B cell (primary cell): ENCODE measurements around the gene CGB3. TPM values are rescaled to one million over a fixed set of nuclear protein-coding genes. Genes with fewer than 3 reads are reported as not detected.

ENCODE experiments used
- ATAC-seq: fragments of 200-7000 bp; cut with Tn5 transposase; one replicate; pipeline ENCODE4 v1.10.0; 2021; ENCODE audit warnings: low read depth, mild to moderate bottlenecking, moderate number of reproducible peaks, moderate library complexity
- CTCF ChIA-PET: fragments of 350-600 bp; sonication (Branson Sonifier 250); formaldehyde crosslinking; loops from one replicate; lab custom pipeline; 2021; ENCODE audit warnings: antibody characterized with exemption, inconsistent platforms; lab: Charles Lee
- POLR2A ChIA-PET: fragments of 350-600 bp; sonication (Branson Sonifier 250); formaldehyde crosslinking; loops from one replicate; lab custom pipeline; 2021; ENCODE audit warnings: antibody characterized with exemption; lab: Charles Lee
- DNase-seq: peaks from one replicate; pipeline ENCODE4 v3.0.0; 2013
- H2AFZ ChIP-seq: 2 replicates; pipeline ENCODE4 v1.6.1; 2012; ENCODE audit warnings: mild to moderate bottlenecking, low read depth, low read length; ENCODE audit not compliant: insufficient read depth, poor library complexity, severe bottlenecking
- H3K27ac ChIP-seq, 2 donors: 1 replicate in 1 of 2; 2 replicates in 1 of 2; pipeline ENCODE4 v1.5.1; 2012 to 2013; ENCODE audit warnings: low read length in 2 of 2, mild to moderate bottlenecking in 2 of 2, moderate library complexity in 1 of 2
- H3K27me3 ChIP-seq, 4 experiments: fragments of 200-600 bp in 1 of 4; sonication (generic) in 1 of 4; replicated peaks in 1 of 4; 1 replicate in 2 of 4; 2 replicates in 2 of 4; pipeline versions ENCODE4 v1.6.1 to v1.7.0; 2013 to 2016; ENCODE audit warnings: low read length in 3 of 4, mild to moderate bottlenecking in 2 of 4, mixed read lengths in 1 of 4, moderate library complexity in 1 of 4; ENCODE audit not compliant: insufficient read depth in 4 of 4, control insufficient read depth in 3 of 4; ENCODE audit errors: control extremely low read depth in 1 of 4
- H3K36me3 ChIP-seq, 2 experiments: replicated peaks in 1 of 2; 1 replicate in 1 of 2; 2 replicates in 1 of 2; pipeline versions ENCODE4 v1.6.1 to v1.7.1; 2013; ENCODE audit warnings: low read length in 1 of 2; ENCODE audit not compliant: insufficient read depth in 2 of 2, control insufficient read depth in 1 of 2; ENCODE audit errors: control extremely low read depth in 1 of 2, extremely low read depth in 1 of 2
- H3K4me1 ChIP-seq, 2 donors: fragments of 200-600 bp in 1 of 2; sonication (generic) in 1 of 2; 1 replicate in 1 of 2; 2 replicates in 1 of 2; pipeline versions ENCODE4 v1.5.1 to v1.6.1; 2013 to 2017; ENCODE audit warnings: low read length in 2 of 2; ENCODE audit not compliant: control insufficient read depth in 2 of 2, insufficient read depth in 2 of 2
- H3K4me2 ChIP-seq: replicated peaks from 2 replicates; pipeline ENCODE3; 2012; ENCODE audit warnings: mild to moderate bottlenecking, low read depth, low read length; ENCODE audit not compliant: poor library complexity, severe bottlenecking
- H3K4me3 ChIP-seq, 5 experiments: fragments of 200-600 bp in 1 of 5; sonication (generic) in 1 of 5; 1 replicate in 3 of 5; 2 replicates in 2 of 5; pipeline versions ENCODE4 v1.5.1 to v1.7.0; 2011 to 2016; ENCODE audit warnings: low read length in 4 of 5, mild to moderate bottlenecking in 4 of 5, low read depth in 2 of 5, control low read depth in 1 of 5, moderate library complexity in 1 of 5; ENCODE audit not compliant: insufficient read depth in 1 of 5; ENCODE audit errors: control extremely low read depth in 1 of 5, extremely low read depth in 1 of 5
- H3K79me2 ChIP-seq: fragments of 200-600 bp; sonication (generic); one replicate; pipeline ENCODE4 v1.6.0; 2016; ENCODE audit warnings: low read length; ENCODE audit not compliant: control insufficient read depth, insufficient read depth
- H3K9ac ChIP-seq: fragments of 200-600 bp; sonication (generic); 2 replicates; pipeline ENCODE4 v1.6.1; 2017; ENCODE audit warnings: mild to moderate bottlenecking, low read length, moderate library complexity
- H3K9me3 ChIP-seq, 3 donors: one replicate each; pipeline versions ENCODE4 v1.6.1 to v1.7.1; 2013; ENCODE audit warnings: low read length in 2 of 3; ENCODE audit not compliant: control insufficient read depth in 2 of 3, insufficient read depth in 1 of 3; ENCODE audit errors: control extremely low read depth in 1 of 3
- H4K20me1 ChIP-seq: 2 replicates; pipeline ENCODE4 v1.6.0; 2012; ENCODE audit warnings: mild to moderate bottlenecking, low read length; ENCODE audit not compliant: insufficient read depth, control insufficient read depth, poor library complexity, severe bottlenecking
- H3K27ac Mint-ChIP-seq: one replicate; pipeline ENCODE4 v1.8.0; 2021; ENCODE audit warnings: mixed read lengths
- H3K27me3 Mint-ChIP-seq: one replicate; pipeline ENCODE4 v1.8.0; 2021; ENCODE audit warnings: mixed read lengths
- H3K4me1 Mint-ChIP-seq: one replicate; pipeline ENCODE4 v1.8.0; 2021; ENCODE audit warnings: mixed read lengths
- H3K4me3 Mint-ChIP-seq: one replicate; pipeline ENCODE4 v1.8.0; 2021; ENCODE audit warnings: mixed read lengths
- H3K9me3 Mint-ChIP-seq: one replicate; pipeline ENCODE4 v1.8.0; 2022; ENCODE audit warnings: mixed read lengths; ENCODE audit not compliant: insufficient read depth
- CTCF ChIP-seq: fragments of 200-600 bp; IDR thresholded peaks from one replicate; pipeline ENCODE4 v1.8.0; 2022; ENCODE audit warnings: antibody characterized with exemption, mild to moderate bottlenecking
- EZH2 ChIP-seq: IDR thresholded peaks from 2 replicates; pipeline ENCODE4 v1.6.1; 2012; ENCODE audit warnings: borderline replicate concordance, low read depth, mild to moderate bottlenecking, moderate library complexity, low read length; ENCODE audit not compliant: insufficient read depth, poor library complexity, severe bottlenecking
- WGBS: methylation state at CpG from one replicate; pipeline ENCODE4 v1.1.5; 2013; ENCODE audit warnings: missing lambda C conversion rate; ENCODE audit not compliant: insufficient coverage; 5-methylcytosine and 5-hydroxymethylcytosine counted together
- intact Hi-C: fragments of 100-400 bp; cut with micrococcal nuclease; formaldehyde crosslinking; loops from one replicate; pipeline ENCODE4 v1.10.0; 2022
- polyA plus RNA-seq: library from polyadenylated mRNA; depleted of rRNA; stranded (reverse); fragments of >200 nt; gene quantifications from 2 replicates; pipeline ENCODE4 v1.2.3, GENCODE V29; 2012
- total RNA-seq, 2 donors: library from RNA; stranded (reverse); fragments of 120-200 nt in 1 of 2; gene quantifications; 1 replicate in 1 of 2; 2 replicates in 1 of 2; pipeline versions ENCODE4 v1.2.3 to v1.2.4, GENCODE V29; 2013 to 2022

CGB3 gene
- total and polyA plus RNA-seq, 2 donors (not counting 1 experiment from before 2014, with no cell fraction given): not detected

DNA sequence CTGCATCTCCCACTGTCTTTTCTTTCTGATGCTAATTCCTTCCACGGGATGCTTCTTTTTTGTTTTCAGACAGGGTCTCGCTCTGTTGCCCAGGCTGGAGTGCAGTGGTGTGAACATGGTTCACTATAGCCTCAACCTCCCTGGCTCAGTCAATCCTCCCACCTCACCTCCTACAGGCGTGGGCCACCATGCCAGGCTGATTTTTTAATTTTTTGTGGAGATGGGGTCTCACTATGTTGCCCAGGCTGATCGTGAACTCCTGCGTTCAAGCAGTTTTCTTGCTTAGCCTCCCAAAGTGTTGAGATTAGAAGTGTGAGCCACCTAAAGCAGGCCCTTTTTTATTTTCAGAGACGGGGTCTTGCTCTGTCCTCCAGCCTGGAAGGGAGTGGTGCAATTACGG is 35.8 kb downstream of the CGB3 start:
- H3K79me2 ChIP-seq: peaks cover 25% of the 10 kb centered on the region
- no peak overlapping the region for H3K9ac ChIP-seq
- ChIA-PET POLR2A (no interaction called here), CTCF (interaction anchor here (1.0 kb wide), 1 partner anchor 11 kb away, joined by 3 read pairs; no protein-coding TSS in a partner anchor)
- Mint-ChIP-seq H3K27me3 (no peaks in the 10 kb centered on the region), H3K4me3 (no peak overlapping the region), H3K27ac (no peak overlapping the region), H3K9me3 (no peaks in the 10 kb centered on the region), H3K4me1 (peaks cover 21% of the 10 kb centered on the region)
- no peak for TF ChIP-seq CTCF
- no peak for TF ChIP-seq EZH2
- ATAC-seq: no peak
- no peak overlapping the region for H3K27ac ChIP-seq
- DNase-seq: no peak
- intact Hi-C loops: no loop called here
- no peaks in the 10 kb centered on the region for H3K9me3 ChIP-seq
- H2AFZ ChIP-seq: no peak overlapping the region
- no peaks in the 10 kb centered on the region for H3K27me3 ChIP-seq
- peaks cover 6% of the 10 kb centered on the region for H4K20me1 ChIP-seq
- 98% methylated on average over 4 of the region's 7 CpGs for WGBS
- no peak overlapping the region for H3K4me3 ChIP-seq
- peaks cover 8 to 15% of the 10 kb centered on the region in 2 donors for H3K4me1 ChIP-seq
- no peak overlapping the region for H3K4me2 ChIP-seq
- peaks cover 0 to 17% of the 10 kb centered on the region in 2 experiments for H3K36me3 ChIP-seq

GRCh38 chr19:48987323-48987722 is 36.8 kb downstream of the CGB3 start:
- ChIA-PET CTCF (interaction anchor here (1.0 to 2.1 kb wide), 2 partner anchors 12 to 17 kb away, joined by 3 to 12 read pairs; no protein-coding TSS in a partner anchor), POLR2A (interaction anchor here (0.7 kb wide), 1 partner anchor 35 kb away, joined by 4 read pairs; no protein-coding TSS in a partner anchor)
- no peak for TF ChIP-seq EZH2
- no peak for TF ChIP-seq CTCF
- Histone ChIP-seq H3K9me3 (no peaks in the 10 kb centered on the region), H3K4me1 (peaks cover 5 to 11% of the 10 kb centered on the region in 2 donors), H4K20me1 (peaks cover 6% of the 10 kb centered on the region), H3K27ac (no peak overlapping the region), H3K4me2 (no peak overlapping the region), H3K27me3 (no peaks in the 10 kb centered on the region), H3K79me2 (peaks cover 18% of the 10 kb centered on the region), H3K36me3 (peaks cover 2 to 17% of the 10 kb centered on the region in 2 experiments), H2AFZ (no peak overlapping the region), H3K4me3 (no peak overlapping the region), H3K9ac (no peak overlapping the region)
- Mint-ChIP-seq H3K27me3 (no peaks in the 10 kb centered on the region), H3K4me3 (no peak overlapping the region), H3K9me3 (no peaks in the 10 kb centered on the region), H3K27ac (no peak overlapping the region), H3K4me1 (peaks cover 15% of the 10 kb centered on the region)
- 85% methylated on average over 7 of the region's 7 CpGs for WGBS
- ATAC-seq: no peak
- intact Hi-C loops: no loop called here
- DNase-seq: no peak
